ENCODE measurements around the gene KLF7.
"Not testable (repeated sequence)": the region's sequence is repeated elsewhere in the genome, so short reads cannot be mapped to it uniquely, and the experiment has no call there.

Gene KLF7

DNA sequence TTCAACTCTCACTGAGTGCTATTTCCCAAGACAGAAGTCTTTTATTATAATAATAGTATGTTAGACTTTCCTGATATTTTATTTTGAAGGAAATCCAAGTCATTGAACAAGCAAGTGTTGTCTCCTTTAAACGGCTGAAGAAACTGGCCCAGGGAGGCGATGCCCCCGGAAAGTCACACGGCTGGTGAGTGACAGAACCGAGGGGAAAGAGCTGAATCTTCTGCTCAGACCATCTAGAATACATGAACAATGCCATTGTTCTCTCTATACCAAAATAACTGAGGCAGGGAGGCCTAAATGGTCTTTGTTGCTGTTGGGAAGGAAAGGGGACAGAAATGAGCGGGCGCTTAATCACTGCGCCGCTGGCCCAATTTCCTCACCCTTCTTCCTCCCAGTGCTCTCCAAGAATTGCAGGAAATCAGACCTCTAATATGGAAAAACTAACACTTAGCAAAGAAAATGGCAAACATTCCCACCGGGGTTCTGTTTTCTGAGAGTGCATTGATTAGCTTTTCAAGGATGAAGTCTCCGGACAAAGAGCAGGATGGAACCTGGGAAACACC, 101.5 kb downstream of the KLF7 start:
- DNase-seq (ENCODE audit: low read depth), result no peak

DNA sequence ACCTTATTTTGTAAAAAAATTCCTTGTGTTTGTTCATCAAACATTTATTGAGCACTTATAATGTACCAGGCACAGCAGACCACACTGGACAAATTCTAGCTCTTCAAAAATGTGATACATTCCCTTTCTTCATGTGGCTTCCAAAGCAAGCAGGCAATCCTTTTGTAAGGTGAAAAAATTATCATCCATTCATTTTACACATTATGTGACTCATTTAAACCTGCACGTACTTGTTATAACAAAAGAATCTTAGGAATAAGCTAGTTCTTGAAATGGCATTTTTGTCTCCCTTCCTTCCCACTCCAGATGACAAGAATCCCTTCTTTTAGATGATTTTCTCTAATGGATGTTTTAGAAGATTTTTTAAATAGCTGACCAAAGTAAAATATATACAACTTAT, 104.6 kb downstream of the KLF7 start:
- no peak for DNase-seq (ENCODE audit: low read depth)

DNA sequence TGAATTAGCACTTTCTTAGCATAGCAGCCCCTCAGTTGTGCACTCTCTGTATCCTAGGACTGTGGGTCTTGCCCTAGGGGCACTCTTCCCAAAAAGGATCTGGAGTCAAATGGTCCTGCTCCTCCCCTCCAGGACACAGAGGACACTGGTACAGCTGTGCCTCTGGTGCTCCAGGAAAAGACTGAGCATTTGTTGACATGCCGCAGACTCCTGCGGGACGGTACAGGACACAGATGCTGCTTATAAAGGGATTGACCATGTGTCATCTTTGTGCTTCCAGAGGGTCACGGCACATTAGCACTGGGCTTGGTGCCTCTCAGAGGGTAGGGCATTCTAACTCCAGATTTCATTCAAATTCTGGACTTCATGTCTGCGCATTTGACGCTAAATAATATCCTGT, 110.5 kb downstream of the KLF7 start:
- no peak for DNase-seq (ENCODE audit: low read depth)

DNA sequence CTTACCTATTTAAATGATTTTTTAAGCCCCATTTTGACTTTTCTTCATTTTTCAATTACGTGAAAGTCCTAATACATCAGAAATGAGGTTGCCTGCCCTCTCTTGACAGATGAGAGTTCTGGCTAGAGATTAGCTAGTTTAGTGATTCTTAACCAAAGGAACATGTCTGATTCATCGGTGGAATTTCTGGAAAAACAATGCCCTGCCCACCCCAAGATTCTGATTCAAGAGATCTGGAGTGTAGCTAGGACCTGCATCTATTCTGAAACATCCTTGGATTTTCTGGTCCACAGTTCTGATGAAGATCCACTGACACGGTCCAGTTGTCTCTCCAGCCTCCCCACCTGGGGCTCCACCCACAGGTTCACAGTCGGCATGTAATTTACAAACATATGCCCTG, 111.2 kb downstream of the KLF7 start:
- peak; percentile 56 for DNase-seq (ENCODE audit: low read depth)

DNA sequence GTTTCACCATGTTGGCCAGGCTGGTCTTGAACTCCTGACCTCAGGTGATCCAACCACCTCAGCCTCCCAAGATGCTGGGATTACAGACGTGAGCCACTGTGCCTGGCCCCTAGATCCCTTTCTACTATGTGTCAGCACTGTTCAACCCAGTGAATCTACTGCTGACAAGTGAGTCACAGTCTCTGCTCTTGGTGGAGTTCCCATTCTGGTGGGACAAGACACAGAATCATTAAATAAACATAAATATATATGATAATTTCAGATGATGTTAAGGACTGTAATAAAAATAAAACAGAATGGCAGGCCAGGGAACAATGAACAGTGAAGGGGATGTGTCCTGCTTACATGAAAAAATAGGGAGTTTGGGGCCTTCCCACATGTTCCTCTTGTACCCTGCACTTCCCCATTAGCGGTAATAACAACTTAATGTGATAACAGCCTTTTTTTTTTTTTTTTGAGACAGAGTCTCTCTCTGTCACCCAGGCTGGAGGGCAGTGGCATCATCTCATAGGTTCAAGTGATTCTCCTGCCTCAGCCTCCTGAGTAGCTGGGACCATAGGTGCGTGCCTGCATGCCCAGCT, 114.3 kb downstream of the KLF7 start:
- DNase-seq (ENCODE audit: low read depth), result peak; percentile 31

DNA sequence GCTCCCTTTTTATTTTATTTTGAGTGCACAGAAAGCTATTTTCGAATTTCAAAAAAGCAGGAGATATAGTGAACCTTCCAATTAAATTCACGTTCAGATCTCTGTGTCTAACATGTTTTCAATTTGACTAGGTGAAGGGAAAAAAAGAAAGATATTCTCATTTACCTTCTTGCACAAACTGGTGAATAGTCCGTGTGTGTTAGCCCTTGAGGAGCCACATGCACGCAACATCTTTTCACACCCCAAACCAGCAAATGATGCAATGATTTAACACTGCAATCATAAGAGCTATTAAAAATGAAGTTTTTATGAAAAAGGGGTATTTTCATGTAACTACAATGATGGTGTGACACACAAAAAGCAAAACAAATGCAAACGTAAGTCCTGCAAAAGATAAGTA, 116.6 kb downstream of the KLF7 start:
- no peak for DNase-seq (ENCODE audit: low read depth)

DNA sequence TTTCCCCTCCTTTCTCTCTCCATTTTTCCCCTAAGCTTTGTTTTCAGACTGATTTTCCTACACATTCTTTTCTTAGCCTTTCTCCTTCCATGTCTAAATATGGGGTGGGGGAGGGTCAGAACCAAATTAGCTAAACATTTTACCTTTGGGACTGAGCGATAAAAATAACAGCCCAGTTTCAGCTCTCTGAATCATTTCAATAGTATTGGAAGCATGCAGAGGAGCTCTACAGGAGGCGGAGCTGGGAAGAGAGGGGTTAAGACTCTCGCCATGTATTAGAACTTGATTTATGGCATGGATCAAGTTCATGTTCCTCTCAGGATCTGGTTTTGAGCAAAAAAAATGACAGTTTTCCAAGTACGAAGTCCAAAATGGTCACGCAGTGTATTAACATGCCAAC, 117.3 kb downstream of the KLF7 start:
- no peak for DNase-seq (ENCODE audit: low read depth)

DNA sequence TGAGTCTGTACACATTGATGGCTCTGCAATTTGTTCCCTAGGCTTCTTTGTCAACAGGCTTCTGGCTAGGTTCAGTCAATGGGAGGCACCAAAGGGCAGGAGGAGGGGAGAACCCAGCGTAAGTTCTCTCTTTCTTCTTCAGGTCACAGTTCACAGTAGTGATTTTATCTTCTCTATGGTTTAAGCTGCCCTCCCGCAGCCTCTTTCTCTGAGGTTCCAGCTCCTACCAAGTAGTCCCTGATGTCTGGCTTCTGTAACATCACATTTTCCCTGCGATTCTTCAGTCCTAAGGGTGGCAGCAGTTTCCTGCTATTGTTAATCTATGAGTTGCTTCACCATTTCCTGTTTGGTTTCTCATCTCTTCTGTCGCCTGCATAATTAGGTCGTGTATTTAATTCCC, 119.0 kb downstream of the KLF7 start:
- no peak for DNase-seq (ENCODE audit: low read depth)

DNA sequence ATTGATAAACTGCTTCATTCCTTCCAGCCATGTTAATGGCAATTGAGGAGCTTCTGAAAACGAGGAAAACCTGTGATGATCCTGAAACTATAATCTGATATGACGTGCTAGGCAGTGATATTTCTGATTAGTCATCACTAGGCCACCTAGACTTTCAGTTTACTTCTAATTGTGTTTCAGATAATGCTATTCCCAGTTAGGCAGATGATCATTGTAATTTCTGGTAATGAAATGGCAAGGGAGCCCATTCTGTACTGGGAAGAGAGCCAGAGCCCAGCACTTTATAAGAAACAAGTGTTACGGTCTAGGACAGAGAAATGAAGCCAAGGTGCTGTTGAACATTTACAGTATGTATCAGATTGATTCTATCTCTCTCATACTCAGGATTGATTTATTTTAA, 120.2 kb downstream of the KLF7 start:
- DNase-seq (ENCODE audit: low read depth), result no peak

DNA sequence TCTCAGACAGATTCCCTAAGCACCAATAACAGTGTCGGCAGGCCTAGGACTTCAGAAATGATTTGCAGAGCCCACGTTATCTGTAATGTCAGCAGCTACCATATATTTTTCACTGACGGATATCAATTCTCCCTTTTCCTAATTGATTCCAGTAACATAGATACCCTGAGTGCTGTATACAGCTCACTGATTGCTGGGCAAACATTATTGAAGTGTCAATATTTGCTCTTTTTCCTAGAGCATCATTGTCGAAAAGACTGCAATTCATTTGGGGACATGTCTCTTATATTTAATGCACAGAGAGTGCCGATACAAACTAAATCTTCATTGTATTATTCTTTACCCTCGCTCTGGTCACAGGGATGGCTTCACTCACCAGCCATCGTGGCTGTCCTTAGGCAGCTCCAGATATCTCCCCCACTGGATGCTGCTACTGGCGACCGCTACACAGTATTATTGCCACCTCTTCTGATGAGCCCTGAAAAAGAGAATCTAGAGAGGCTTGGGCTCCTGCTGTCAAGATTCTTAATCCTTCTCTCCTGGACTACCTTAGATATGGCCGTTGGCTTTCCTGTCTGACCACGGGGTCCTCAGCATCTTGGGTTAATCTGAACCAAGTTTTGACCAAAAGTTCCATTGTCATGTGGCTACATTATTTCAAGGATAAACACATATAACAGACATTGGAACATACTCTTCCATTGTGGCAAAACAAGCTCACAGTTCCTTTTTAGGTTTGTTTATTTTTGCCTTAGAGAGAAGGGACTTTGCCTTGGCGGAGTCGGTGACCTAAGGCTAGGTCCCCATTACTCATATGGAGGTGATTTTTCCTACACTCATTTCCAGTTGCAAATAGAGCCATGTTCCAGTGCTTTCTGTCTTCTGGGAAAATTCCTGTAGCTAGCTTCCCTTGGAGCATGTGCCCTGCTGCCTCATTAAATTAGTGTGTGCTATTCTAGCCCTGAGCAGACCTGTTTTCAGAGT, 121.1 kb downstream of the KLF7 start:
- DNase-seq (ENCODE audit: low read depth), result no peak

DNA sequence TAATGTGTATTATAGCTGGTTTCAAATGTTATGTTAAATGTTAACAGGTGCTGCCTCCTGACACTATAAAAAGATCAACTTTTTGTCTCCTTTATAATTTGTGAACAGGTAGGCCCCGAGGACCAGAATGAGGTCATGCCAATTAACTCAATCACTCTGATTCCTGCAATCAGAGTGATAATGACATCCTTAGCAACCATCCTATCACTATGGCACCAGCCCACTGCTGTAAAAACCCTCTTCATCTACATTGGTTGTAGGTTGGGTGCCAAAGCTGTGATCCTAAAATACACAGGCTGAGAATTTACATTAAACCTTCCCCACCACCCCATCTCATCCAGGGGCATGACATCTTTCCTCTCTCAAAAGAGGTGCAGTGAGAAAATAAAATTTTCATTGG, 122.9 kb downstream of the KLF7 start:
- no peak for DNase-seq (ENCODE audit: low read depth)

DNA sequence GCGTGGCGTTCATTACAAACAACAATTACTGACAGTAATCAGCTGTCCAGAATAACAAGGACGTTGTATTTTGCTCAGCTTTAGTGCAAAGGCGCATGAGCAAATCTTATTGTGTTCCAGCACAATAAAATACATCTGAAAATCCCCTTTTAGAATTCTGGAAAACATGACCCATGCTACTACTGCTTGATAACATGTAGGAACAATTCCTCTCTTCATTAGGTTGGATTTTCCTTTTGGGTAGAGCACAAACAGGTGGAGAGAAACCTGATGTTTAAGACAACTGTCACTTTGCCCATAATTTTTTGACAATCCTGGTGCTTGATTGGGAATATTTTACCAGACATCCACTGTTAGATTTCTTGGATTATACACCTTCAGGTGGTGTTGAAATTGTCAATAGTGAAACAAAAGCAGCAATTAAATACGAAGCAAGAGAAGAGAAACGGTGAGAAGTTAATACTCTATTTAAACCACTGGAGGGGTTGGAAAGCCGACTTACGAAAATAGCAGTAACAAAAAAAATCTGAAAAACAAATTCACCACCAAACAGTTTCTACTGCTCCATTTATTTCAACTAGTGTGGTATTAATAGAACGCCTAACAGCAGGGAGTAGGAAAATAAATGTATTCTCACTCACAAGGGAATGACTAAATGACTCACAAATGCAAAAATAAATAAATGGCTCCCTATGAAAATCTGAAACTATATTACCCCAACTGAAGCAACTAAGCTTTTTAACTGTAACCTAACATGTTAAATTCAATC, 123.8 kb downstream of the KLF7 start:
- DNase-seq (ENCODE audit: low read depth), result peak; percentile 36

DNA sequence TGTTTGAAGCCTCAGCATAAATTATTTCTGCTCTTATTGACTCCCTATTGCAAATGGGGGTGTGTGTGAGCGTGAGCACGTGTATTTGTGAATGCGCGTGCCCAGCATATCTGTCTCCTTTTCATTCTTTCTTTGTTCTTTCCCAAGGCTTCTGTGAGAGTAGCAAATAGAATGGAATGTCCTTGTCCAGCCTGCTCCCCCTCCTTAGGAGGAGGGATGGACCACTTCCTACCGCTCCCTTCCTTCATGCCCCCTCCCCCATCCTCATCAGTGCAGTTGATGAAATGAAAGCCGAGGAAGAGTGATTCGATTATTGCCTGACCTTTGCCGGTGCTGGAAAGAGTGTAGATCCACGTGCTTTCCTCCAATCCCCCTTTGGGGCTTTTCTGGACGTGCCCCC, 124.5 kb downstream of the KLF7 start:
- DNase-seq (ENCODE audit: low read depth), result no peak

DNA sequence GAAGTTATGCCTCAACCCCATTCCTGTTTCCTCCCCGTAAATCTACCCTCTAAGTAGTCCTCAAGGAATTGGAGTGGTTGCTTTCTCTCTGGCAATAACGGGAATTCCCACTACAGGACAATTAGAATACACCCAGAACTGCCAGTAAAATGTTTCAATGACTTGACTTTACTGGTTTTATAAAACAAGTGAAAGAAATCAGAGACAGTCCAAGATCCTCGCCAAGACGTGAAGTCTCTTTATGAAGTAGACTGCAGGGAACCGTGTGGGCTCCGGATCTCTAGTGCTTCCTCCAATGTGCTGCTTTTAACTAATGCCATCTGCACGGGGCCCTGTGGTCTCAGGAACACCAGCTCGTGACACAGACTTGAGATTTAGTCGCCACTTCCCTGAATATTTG, 125.1 kb downstream of the KLF7 start:
- peak; percentile 25 for DNase-seq (ENCODE audit: low read depth)

DNA sequence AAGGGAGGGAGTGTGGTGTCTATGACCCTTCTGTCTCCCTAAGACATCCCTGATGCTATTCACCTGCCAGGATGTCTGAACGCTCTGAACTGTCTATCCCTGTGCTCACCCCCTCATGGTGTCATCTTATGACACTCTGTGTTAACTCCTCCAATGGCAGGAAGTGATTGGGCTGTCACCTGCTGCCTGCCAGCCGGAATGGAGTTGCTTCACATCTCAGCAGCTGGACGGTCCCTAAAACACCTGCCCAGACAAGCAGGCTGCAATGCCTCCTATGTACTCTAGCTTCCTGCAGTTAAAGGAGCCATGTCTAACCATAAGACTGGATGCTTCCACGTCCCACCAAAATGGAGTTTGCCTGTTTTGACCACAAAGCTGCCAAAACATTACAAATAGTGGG, 126.5 kb downstream of the KLF7 start:
- no peak for DNase-seq (ENCODE audit: low read depth)

DNA sequence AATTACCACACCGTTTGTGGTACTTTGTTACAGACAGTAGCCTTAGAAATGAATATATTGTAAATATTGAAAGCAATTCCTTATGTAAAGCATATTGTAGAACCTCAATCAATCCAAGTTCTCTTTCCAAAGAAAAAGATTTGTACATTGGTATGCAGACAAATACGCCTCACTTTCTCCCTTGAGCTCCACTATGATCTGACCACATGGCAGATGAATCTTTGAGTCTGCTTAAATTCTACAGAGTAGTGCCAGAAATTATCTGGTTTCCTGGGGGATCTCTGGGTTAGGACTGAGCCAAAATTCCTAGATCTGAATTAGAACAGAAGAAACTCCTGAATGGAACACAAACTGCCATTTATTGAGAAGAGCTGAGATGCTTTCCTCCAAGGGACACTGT, 127.4 kb downstream of the KLF7 start:
- no peak for DNase-seq (ENCODE audit: low read depth)

DNA sequence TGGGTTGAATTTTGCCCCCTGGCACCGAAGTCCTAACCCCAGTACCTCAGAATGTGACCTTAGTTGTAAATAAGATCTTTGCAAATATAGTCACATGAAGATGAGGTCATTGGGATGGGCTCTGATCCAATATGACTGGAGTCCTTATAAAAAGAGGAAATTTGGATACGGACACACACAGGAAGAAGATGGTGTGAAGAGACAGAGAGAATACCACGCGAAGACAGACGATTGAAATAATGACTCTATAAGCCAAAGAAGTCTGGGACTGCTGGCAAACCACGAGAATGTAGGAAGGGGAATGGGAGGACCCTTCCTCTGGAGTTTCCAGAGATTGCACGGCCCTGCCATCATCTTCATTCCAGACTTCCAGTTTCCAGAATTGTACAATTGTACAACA, 127.9 kb downstream of the KLF7 start:
- DNase-seq (ENCODE audit: low read depth), result no peak

DNA sequence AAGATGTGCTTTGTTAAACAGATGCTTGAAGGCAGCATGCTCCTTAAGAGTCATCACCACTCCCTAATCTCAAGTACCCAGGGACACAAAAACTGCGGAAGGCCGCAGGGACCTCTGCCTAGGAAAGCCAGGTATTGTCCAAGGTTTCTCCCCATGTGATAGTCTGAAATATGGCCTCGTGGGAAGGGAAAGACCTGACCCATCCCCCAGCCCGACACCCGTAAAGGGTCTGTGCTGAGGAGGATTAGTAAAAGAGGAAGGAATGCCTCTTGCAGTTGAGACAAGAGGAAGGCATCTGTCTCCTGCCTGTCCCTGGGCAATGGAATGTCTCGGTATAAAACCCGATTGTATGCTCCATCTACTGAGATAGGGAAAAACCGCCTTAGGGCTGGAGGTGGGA, 128.7 kb downstream of the KLF7 start:
- DNase-seq (ENCODE audit: low read depth), result not testable (repeated sequence)

DNA sequence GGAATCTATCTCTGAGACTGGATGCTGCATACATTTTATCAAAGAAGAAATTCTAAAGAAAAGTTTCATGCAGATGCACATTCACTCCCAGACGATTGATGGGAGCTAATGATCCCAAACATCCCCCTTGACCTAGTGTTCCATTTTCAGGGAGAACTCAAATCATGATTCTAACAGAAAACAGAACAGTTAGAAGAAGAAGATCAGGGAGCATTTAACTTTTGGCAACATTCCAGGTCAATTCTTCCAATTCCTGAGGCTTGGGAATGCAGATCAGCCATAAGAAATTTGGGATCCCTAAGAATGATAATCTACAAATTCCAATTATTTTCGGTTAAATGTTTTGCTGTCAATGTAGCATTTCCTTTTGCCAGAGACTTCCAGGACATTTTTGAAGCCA, 129.9 kb downstream of the KLF7 start:
- no peak for DNase-seq (ENCODE audit: low read depth)

DNA sequence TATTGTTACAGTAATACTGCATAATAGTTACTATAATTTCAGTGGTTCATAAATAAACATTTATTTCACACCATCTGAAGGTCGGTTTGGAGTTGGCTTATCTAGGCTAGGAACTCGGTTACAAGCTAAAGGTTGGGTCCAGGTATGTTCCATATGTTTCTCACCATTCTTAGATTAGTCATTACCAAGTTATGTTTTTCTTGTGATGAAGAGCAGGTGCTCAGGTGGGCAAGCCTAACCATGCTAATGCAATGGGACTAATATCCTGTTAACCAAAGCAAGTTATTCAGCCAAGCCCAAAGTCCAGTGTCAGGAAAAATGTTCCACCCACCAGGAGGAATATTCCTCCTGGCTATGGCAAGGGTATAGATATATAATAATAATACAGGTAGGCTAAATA, 133.3 kb downstream of the KLF7 start:
- no peak for DNase-seq (ENCODE audit: low read depth)
